ENCODE results near the gene MGRN1.

DNA sequence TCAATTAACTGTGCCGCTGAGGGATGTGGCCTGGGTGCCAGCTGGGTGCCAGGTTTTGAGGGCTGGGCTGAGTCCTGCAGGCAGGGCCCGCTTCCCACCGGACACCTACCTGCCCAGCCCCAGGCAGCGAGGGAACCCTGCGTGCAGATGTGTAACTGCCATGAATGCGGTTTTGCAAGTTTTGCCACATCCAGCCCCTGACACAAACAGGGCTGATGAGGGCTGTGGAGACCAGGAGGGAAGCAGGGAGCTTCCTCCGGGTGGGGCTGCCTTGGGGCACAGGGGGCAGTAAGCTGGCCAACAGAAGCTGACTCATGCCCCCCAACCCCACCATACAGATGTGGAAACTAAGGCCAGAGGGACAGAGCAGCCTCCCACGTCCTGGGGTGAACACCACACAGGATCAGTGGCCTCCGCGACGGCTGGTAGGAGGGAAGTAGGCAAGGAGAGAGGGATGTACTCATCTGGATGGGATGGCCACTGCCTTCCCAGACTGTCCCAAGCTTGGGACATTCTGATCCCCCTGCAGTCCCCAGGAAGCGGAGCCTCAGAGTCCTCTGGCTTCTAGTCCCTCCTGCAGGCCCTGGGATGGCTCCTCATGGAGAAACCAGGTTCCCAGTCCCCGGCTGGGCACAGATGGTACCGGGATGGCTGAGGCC, 11.5 kb upstream of the MGRN1 start:
- TF ChIP-seq POLR2A (IDR thresholded peaks at IDR 0.05; ENCODE audit: low read depth) (no peak), EP300 (IDR thresholded peaks at IDR 0.05) (no peak)
- TF ChIP-seq, protein P1, sequence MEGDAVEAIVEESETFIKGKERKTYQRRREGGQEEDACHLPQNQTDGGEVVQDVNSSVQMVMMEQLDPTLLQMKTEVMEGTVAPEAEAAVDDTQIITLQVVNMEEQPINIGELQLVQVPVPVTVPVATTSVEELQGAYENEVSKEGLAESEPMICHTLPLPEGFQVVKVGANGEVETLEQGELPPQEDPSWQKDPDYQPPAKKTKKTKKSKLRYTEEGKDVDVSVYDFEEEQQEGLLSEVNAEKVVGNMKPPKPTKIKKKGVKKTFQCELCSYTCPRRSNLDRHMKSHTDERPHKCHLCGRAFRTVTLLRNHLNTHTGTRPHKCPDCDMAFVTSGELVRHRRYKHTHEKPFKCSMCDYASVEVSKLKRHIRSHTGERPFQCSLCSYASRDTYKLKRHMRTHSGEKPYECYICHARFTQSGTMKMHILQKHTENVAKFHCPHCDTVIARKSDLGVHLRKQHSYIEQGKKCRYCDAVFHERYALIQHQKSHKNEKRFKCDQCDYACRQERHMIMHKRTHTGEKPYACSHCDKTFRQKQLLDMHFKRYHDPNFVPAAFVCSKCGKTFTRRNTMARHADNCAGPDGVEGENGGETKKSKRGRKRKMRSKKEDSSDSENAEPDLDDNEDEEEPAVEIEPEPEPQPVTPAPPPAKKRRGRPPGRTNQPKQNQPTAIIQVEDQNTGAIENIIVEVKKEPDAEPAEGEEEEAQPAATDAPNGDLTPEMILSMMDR (IDR thresholded peaks at IDR 0.05): no peak

Measured in esophagus muscularis mucosa (tissue), 4 donors.